Activated T-helper 17 cell treated with anti-CD3 and anti-CD28 coated beads, Interleukin-2, amount 50 U/mL, for 72 hours (primary cell): Measurements from ENCODE around the gene IFT25. TPM values are rescaled to one million over a fixed set of nuclear protein-coding genes. Genes with fewer than 3 reads are reported as not detected.

Experiments
- ATAC-seq: fragments of 150-1000 bp; cut with Tn5 transposase; replicated peaks from 2 replicates; pipeline ENCODE4 v1.10.0; 2021; ENCODE audit warnings: mild to moderate bottlenecking, moderate library complexity
- H3K27ac Mint-ChIP-seq: one replicate; pipeline ENCODE4 v1.8.0; 2022; ENCODE audit warnings: mixed read lengths
- H3K27me3 Mint-ChIP-seq: one replicate; pipeline ENCODE4 v1.8.0; 2022; ENCODE audit warnings: mixed read lengths
- H3K36me3 Mint-ChIP-seq: one replicate; pipeline ENCODE4 v1.8.0; 2022; ENCODE audit warnings: low read depth, mild to moderate bottlenecking, mixed read lengths
- H3K4me1 Mint-ChIP-seq: one replicate; pipeline ENCODE4 v1.8.0; 2022; ENCODE audit warnings: mixed read lengths
- H3K4me3 Mint-ChIP-seq: one replicate; pipeline ENCODE4 v1.8.0; 2022; ENCODE audit warnings: mild to moderate bottlenecking, mixed read lengths
- H3K9me3 Mint-ChIP-seq: one replicate; pipeline ENCODE4 v1.8.0; 2022; ENCODE audit warnings: mixed read lengths
- total RNA-seq, 2 donors: library from RNA; stranded (reverse); gene quantifications; one replicate each; pipeline ENCODE4 v1.2.3, GENCODE V29; 2022

Gene IFT25
- total RNA-seq, 2 donors from 2014 or later, result 71.3 to 99.6 TPM

DNA sequence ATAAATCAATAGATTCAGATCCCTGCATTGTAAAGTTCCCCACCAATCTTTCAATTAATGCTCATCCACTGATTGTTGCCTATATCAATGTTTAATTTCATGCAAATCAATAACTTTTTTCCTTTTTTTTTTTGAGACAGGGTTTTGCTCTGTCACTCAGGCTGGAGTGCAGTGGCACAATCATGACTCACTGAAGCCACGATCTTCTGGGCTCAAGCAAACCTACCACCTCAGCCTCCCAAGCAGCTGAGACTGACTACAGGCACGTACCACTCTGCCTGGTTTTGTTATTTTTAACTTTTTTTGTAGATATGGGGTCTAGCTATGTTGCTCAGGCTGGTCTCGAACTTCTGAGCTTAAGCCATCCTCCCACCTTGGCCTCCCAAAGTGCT lies 25.8 kb downstream of the IFT25 start:
- H3K4me3 Mint-ChIP-seq, result peak overlapping the region; percentile 50
- ATAC-seq, result peak; percentile 94
- H3K9me3 Mint-ChIP-seq, result no peaks in the 10 kb centered on the region
- H3K4me1 Mint-ChIP-seq, result peaks cover 21% of the 10 kb centered on the region
- peak overlapping the region; percentile 92 for H3K27ac Mint-ChIP-seq
- H3K36me3 Mint-ChIP-seq, result peaks cover 77% of the 10 kb centered on the region
- H3K27me3 Mint-ChIP-seq, result no peaks in the 10 kb centered on the region

DNA sequence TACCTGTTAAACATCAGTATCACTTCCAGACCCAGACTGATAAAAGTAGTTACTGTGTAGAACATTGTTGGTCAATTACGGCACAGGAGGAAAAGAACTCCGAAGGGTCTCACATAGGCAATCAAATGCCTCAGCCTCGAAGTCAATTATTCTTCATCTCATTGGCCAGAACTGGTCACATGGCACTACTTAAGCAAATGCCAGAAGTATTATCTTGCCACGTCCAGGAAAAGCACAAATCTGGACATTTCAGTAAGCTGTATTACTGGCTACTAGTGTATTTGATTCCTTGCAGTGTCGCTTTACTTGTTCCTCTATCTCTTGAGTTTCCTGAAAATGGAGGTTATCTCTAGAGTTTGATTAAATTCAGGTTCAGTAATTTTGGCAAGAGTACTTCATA lies 27.2 kb downstream of the IFT25 start:
- H3K4me3 Mint-ChIP-seq, result no peak overlapping the region
- peaks cover 21% of the 10 kb centered on the region for H3K4me1 Mint-ChIP-seq
- ATAC-seq, result no peak
- H3K27me3 Mint-ChIP-seq, result no peaks in the 10 kb centered on the region
- no peaks in the 10 kb centered on the region for H3K9me3 Mint-ChIP-seq
- peaks cover 63% of the 10 kb centered on the region for H3K36me3 Mint-ChIP-seq
- no peak overlapping the region for H3K27ac Mint-ChIP-seq

DNA sequence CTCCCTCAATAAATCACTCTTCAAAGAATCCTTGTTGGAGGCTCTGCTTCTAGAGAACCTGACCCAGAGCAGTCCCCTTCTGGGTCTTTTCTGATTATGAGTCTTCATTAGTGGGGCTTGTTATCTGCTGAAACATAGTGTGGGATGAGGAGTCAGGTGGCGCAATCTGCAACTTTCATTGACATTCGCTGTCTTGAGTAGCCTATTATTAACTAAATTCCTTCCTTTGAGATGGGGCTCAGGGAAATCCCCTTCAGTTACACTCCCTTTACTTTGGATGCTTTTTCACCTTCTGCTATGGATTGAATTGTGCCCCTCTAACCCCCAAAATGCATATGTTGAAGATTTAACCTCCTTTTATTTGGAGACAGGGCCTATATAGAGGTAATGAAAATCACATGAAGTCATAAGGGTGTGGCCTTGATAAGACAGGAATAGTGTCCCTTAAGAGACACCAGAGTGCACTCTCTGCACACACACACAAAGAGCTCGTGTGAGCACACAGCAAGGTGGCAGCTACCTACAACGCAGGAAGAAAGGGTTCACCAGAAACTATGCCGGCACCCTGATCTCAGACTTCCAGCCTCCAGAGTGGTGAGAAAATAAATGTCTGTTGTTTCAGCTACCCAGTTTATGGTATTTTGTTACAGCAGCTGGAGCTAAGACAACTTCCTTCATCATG lies 32.0 kb downstream of the IFT25 start:
- Mint-ChIP-seq H3K36me3 (peaks cover 34% of the 10 kb centered on the region), H3K27me3 (no peaks in the 10 kb centered on the region), H3K4me1 (peaks cover 4% of the 10 kb centered on the region), H3K27ac (peak overlapping the region; percentile 16), H3K4me3 (no peak overlapping the region), H3K9me3 (no peaks in the 10 kb centered on the region)
- no peak for ATAC-seq

DNA sequence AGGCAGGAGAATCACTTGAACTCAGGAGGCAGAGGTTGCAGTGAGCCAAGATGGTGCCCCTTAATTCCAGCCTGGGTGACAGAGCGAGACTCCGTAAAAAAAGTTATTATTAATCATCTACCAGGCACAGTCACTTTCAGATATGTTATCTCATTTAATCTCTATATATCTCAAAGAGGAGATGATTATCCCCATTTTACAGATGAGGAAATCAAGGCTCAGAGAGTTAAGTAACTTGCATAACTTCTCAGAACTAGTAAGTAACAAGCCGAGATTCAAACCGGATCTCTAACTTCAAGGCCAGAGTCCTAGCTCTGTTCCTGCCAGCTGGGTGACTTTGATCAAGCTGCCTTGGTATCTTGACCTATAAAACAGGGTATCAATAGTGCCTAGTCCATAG lies 34.1 kb downstream of the IFT25 start:
- Mint-ChIP-seq H3K4me3 (no peak overlapping the region), H3K27ac (no peak overlapping the region), H3K9me3 (no peaks in the 10 kb centered on the region), H3K36me3 (peaks cover 23% of the 10 kb centered on the region), H3K27me3 (no peaks in the 10 kb centered on the region), H3K4me1 (no peaks in the 10 kb centered on the region)
- no peak for ATAC-seq

DNA sequence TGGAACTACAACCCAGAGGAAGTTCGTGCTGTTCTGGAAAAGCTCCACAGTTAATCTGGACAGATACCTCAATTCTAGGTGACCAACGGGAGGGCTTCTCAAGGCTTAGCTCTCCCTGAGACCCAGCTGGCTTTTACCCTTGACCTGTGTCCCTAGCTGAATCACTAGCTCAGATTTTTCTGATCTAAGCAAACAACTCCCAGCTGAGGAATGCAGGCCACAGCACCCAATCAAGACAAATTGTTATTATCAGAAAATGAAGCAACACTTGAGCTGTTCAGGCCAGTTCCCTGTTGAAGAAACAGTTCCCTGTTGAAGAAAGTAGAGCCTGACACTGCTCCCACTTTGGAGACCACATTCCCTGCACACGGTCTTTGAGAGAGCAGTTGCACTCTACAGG lies 35.6 kb downstream of the IFT25 start:
- Mint-ChIP-seq H3K4me3 (no peak overlapping the region), H3K36me3 (peaks cover 8% of the 10 kb centered on the region), H3K4me1 (no peaks in the 10 kb centered on the region), H3K9me3 (no peaks in the 10 kb centered on the region), H3K27ac (no peak overlapping the region), H3K27me3 (no peaks in the 10 kb centered on the region)
- no peak for ATAC-seq

DNA sequence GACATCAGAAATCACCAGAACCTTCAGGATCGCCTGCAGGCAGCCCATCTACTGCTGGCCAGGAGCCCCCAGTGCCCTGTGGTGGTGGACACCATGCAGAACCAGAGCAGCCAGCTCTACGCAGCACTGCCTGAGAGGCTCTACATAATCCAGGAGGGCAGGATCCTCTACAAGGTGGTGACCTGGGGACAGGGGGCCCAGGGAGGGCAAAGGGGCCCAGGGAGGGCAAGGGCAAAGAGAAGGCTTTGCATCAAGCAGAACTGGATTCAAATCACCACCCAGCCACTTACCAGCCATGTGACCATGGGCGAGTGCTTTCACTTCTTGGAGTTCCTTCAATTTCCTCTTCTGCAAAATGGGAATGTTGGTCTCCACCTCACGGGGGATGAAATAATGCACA lies 39.4 kb downstream of the IFT25 start:
- no peaks in the 10 kb centered on the region for H3K4me1 Mint-ChIP-seq
- H3K4me3 Mint-ChIP-seq, result no peak overlapping the region
- no peak overlapping the region for H3K27ac Mint-ChIP-seq
- H3K9me3 Mint-ChIP-seq, result no peaks in the 10 kb centered on the region
- no peak for ATAC-seq
- no peaks in the 10 kb centered on the region for H3K27me3 Mint-ChIP-seq
- H3K36me3 Mint-ChIP-seq, result no peaks in the 10 kb centered on the region

DNA sequence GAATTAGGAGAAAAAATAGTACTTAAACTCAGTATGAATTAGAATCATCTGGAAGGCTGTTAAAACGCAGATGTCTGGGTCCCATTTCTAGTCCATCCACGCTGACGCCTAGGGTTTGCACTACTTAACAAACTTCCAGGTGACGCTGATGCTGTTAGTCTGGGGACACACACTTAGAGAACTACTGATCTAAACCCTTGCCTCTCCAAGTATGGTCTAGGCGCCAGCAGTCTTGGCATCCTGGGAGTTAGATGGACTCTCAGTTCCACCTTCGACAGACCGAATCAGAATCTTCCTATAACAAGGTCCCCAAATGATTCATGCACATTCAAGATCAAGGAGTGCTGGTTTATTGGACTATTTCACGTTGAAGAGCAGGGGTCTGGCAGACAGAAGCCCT lies 40.0 kb downstream of the IFT25 start:
- ATAC-seq, result no peak
- Mint-ChIP-seq H3K4me3 (no peak overlapping the region), H3K36me3 (no peaks in the 10 kb centered on the region)

DNA sequence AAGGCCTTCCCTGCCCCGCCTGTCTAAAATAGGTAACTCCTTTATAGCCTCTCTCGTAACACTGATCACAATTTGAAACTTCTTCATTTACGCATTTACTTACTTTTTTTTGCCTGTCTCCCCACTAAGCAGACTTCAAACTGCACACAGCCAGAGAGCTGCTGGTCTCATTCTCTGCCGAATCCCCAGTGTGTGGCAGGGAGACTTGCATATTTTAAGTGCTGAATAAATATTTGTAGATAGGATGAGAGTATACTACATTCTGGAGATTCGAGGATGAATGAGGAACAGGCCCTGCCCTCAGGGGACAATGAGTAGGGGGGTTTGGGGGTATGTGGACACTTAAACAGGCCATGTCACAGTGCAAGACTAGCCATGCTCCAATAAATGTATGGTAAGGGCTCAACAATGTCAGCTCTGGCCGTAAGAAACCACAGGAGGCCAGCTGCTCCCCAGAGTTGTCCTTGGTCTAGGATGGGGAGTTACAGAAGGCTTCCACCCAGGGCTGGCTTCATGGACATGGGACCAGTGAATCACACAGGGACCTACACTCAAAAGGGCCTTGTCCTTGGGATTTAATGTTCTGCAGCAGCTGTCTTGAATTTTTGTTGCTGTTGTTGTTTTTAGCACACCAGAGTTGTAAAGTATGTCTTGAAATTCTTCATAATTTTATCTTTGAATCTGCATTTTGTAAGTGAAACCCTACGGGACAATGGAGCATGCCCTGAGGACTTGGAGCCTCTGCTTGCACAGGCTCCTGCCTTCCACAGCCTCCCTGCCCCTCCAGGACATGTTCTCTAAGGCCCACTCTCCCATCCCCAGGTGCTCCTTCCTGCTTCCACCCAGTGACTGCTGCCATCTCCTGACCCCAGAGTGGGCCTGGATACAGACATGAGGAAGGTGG lies 43.0 kb downstream of the IFT25 start:
- Mint-ChIP-seq H3K36me3 (no peaks in the 10 kb centered on the region), H3K4me1 (no peaks in the 10 kb centered on the region), H3K27me3 (no peaks in the 10 kb centered on the region), H3K4me3 (no peak overlapping the region), H3K27ac (no peak overlapping the region), H3K9me3 (no peaks in the 10 kb centered on the region)
- no peak for ATAC-seq

More for the DNA sequence above, 40.0 kb downstream of the IFT25 start:
- Mint-ChIP-seq H3K9me3 (no peaks in the 10 kb centered on the region), H3K27me3 (no peaks in the 10 kb centered on the region), H3K4me1 (no peaks in the 10 kb centered on the region), H3K27ac (no peak overlapping the region)

DNA sequence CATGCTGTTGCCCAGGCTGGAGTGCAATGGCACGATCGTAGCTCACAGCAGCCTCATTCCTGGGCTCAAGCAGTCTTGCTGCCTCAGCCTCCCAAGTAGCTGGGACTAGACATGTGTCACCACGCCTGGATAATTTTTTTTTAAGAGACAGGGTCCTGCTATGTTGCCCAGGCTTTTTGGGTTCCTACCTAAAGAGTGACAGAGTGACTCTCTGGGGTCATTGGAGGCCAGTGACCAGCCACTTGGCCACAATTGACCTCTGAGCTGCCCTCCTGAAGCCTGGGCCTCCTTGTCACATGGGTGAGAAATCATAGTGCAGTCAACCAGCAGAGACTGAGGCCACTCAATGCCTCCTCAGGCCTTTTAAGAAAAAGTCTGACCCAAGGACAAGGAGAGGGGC lies 45.8 kb downstream of the IFT25 start:
- ATAC-seq, result no peak
- Mint-ChIP-seq H3K4me3 (no peak overlapping the region), H3K4me1 (no peaks in the 10 kb centered on the region), H3K27ac (no peak overlapping the region), H3K27me3 (no peaks in the 10 kb centered on the region), H3K9me3 (no peaks in the 10 kb centered on the region), H3K36me3 (no peaks in the 10 kb centered on the region)

DNA sequence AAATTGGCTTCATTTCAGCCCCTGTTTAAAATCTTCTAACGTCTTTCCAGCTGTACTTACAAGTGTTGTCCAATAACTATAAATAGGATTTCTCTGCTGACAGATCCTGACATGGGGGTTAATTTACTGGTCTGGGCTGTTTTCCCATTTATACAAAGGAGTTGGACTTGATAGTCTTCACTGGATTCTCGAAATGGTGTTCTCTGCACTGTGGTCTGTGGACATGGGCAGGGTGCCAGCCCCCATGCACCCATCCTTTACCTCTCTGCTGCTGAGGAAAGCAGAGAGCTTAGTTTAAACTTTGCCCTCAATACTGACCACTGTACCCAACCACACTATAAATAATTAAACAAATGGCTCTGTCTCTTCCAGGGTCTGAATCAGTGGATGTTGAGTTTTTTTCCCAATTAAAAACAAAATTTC lies 46.3 kb downstream of the IFT25 start:
- Mint-ChIP-seq H3K27me3 (no peaks in the 10 kb centered on the region), H3K4me3 (no peak overlapping the region), H3K36me3 (no peaks in the 10 kb centered on the region), H3K27ac (no peak overlapping the region), H3K9me3 (no peaks in the 10 kb centered on the region), H3K4me1 (no peaks in the 10 kb centered on the region)
- ATAC-seq, result no peak

DNA sequence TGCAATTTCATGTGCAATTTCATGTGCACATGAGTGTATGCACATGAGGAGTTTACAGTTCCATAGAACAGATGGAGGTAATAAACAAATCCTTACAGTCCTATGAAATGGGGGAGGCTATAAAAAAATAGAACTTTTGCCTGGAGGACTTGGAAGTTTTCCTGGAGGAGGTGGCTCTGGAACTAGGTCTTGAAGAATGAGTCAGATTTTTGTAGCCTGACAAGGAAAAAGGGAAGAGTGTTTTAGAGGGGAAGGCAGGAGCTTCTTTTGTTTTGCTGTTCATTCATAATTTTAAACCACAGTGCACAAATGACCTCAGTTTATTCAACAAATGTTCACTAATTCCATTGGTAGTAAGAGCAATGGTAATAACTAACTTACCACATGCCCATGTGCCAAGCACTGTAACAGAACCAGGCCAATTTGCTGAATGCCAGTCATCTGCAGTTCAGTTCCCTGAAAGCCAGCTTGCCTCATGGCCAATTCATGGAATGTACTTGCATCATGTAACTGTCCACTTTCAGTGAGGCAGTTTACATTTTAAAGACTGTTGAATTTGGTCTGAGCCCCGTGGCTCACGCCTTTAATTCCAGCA lies 48.8 kb downstream of the IFT25 start:
- Mint-ChIP-seq H3K4me3 (no peak overlapping the region), H3K36me3 (no peaks in the 10 kb centered on the region), H3K27me3 (no peaks in the 10 kb centered on the region), H3K4me1 (no peaks in the 10 kb centered on the region), H3K9me3 (no peaks in the 10 kb centered on the region), H3K27ac (no peak overlapping the region)
- no peak for ATAC-seq

DNA sequence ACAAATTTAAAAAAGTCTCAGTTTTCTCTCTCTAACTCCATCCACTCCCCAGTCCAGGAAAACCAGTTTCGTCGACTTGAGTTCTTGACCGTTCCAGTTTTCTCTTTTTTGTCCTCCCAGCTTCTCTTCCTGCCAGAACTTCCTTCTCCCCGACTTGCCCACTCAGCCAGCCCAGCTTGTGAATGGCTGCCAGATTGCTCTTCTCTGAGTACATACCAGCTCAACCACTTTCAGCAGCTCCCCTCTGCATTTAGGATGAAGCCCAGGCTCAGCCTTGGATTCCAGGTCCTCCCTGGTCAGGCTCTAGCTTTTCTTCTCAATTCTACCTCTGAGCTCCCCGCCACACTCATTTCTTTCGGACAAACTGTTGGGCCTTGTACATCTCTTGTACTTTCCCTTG lies 50.1 kb downstream of the IFT25 start:
- peaks cover 7% of the 10 kb centered on the region for H3K4me1 Mint-ChIP-seq
- no peak overlapping the region for H3K4me3 Mint-ChIP-seq
- H3K27ac Mint-ChIP-seq, result no peak overlapping the region
- no peak for ATAC-seq
- H3K27me3 Mint-ChIP-seq, result no peaks in the 10 kb centered on the region
- no peaks in the 10 kb centered on the region for H3K9me3 Mint-ChIP-seq
- no peaks in the 10 kb centered on the region for H3K36me3 Mint-ChIP-seq

DNA sequence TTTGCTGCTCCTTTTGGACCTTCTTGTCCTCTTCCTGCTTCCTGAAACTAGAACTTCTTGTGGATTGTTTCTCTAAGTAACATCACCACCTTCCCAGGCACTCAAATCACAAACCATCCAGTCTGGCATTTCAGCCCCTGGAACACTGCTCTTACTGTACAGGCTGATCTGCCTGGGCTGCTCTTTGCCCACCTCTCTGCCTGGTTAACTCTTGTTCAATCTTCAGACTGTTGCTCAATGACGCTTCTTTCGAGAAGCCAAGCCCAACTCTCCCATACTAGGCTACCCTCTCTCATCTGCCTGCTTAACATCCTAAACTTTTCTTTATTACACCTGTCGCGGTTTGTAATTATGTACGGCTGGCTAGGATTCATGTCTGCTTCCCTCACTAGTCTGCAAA lies 50.9 kb downstream of the IFT25 start:
- no peaks in the 10 kb centered on the region for H3K36me3 Mint-ChIP-seq
- no peak for ATAC-seq
- no peaks in the 10 kb centered on the region for H3K27me3 Mint-ChIP-seq
- H3K9me3 Mint-ChIP-seq, result no peaks in the 10 kb centered on the region
- H3K27ac Mint-ChIP-seq, result no peak overlapping the region
- no peak overlapping the region for H3K4me3 Mint-ChIP-seq
- peaks cover 12% of the 10 kb centered on the region for H3K4me1 Mint-ChIP-seq

DNA sequence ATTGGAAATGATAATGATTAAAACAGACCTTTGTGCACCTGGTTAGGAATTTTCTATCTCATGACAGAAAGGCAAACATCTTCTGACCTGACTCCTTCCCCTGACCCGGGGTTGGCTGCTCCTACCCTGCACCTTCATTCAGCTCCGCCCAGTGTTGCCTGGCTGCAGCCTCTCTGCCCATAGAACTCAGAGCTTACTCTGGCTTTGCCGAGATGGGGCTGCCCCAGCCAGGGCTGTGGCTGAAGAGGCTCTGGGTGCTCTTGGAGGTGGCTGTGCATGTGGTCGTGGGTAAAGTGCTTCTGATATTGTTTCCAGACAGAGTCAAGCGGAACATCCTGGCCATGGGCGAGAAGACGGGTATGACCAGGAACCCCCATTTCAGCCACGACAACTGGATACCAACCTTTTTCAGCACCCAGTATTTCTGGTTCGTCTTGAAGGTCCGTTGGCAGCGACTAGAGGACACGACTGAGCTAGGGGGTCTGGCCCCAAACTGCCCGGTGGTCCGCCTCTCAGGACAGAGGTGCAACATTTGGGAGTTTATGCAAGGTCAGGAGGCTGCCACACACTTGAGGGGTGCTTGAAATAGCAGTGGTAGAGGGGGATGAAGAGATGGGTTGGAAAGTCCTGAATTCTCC lies 51.4 kb downstream of the IFT25 start, which contains the start of gene DIO1:
Gene DIO1 (plus strand): TSS at position 189 of the 638 bp plus-strand sequence. CDS start 24 bp downstream, at position 213.
- peaks cover 12% of the 10 kb centered on the region for H3K4me1 Mint-ChIP-seq
- no peak within 1 kb of the TSS for H3K4me3 Mint-ChIP-seq
- no peaks in the 10 kb centered on the region for H3K27me3 Mint-ChIP-seq
- H3K27ac Mint-ChIP-seq, result no peak within 1 kb of the TSS
- no peak for ATAC-seq
- no peaks in the 10 kb centered on the region for H3K9me3 Mint-ChIP-seq
- no peaks in the 10 kb centered on the region for H3K36me3 Mint-ChIP-seq
